ENCODE measurements around the gene RUNX1. TPM values are rescaled to one million over a fixed set of nuclear protein-coding genes. Genes with fewer than 3 reads are reported as not detected.

Gene RUNX1
- total and polyA plus RNA-seq, 7 experiments from 2014 or later: 27.9 to 154 (median 85.1) TPM

GRCh38 chr21:34989337-34990151 is 59.6 kb downstream of the RUNX1 start:
- no peaks in the 10 kb centered on the region for H3K9me3 Mint-ChIP-seq
- POLR2A ChIA-PET: interaction anchor here (0.6 to 2.5 kb wide), 10 partner anchors 10 to 102 kb away, joined by 3 to 9 read pairs (median 3); no protein-coding TSS in a partner anchor
- H3K4me1 Mint-ChIP-seq: peaks cover 1 to 73% (median 65%) of the 10 kb centered on the region in 7 donors
- no peaks in the 10 kb centered on the region for H3K9me3 ChIP-seq (ENCODE audit: control insufficient read depth in 2 of 3, low read length in 3 of 3)
- H3K27ac ChIP-seq (ENCODE audit: low read depth, low read length): peak overlapping the region; percentile 22
- peaks cover 0 to 5% (median 0%) of the 10 kb centered on the region in 3 experiments for H3K36me3 ChIP-seq (ENCODE audit: control insufficient read depth in 2 of 3, insufficient read depth in 3 of 3, low read length in 3 of 3)
- H3K4me1 ChIP-seq (ENCODE audit: control insufficient read depth in 2 of 2, insufficient read depth in 2 of 2, low read length in 2 of 2): peaks cover 61 to 69% of the 10 kb centered on the region in 2 donors
- H3K27me3 Mint-ChIP-seq: peaks cover 0 to 5% (median 0%) of the 10 kb centered on the region in 5 donors
- CTCF ChIA-PET: interaction anchor here (0.5 to 1.0 kb wide), 2 partner anchors 52 to 101 kb away, joined by 3 to 4 read pairs; no protein-coding TSS in a partner anchor
- H3K4me3 Mint-ChIP-seq: peak overlapping the region in 9 of 10 donors; percentile 26 to 91 (median 60)
- intact Hi-C loops (cut with micrococcal nuclease): loop anchor here (2.0 to 10.0 kb wide), 3 partner anchors 15 to 235 kb away; no protein-coding TSS in a partner anchor
- peak overlapping the region; percentile 59 to 98 (median 94) for H3K27ac Mint-ChIP-seq
- no peak overlapping the region for H3K4me3 ChIP-seq (ENCODE audit: low read length)
- DNase-seq (peak in 1 of 9 donors; percentile 64), ATAC-seq (no peak)
- H3K36me3 Mint-ChIP-seq: peaks cover 0 to 22% (median 7%) of the 10 kb centered on the region in 5 donors
- no peaks in the 10 kb centered on the region for H3K27me3 ChIP-seq (ENCODE audit: control insufficient read depth in 2 of 2, insufficient read depth in 2 of 2, low read length in 2 of 2)

GRCh38 chr21:34988625-34989024 is 60.5 kb downstream of the RUNX1 start:
- no peaks in the 10 kb centered on the region for H3K9me3 ChIP-seq (ENCODE audit: control insufficient read depth in 2 of 3, low read length in 3 of 3)
- peaks cover 66 to 78% of the 10 kb centered on the region in 2 donors for H3K4me1 ChIP-seq (ENCODE audit: control insufficient read depth in 2 of 2, insufficient read depth in 2 of 2, low read length in 2 of 2)
- peaks cover 0 to 29% (median 10%) of the 10 kb centered on the region in 5 donors for H3K36me3 Mint-ChIP-seq
- H3K4me3 Mint-ChIP-seq: peak overlapping the region; percentile 4 to 91 (median 62)
- intact Hi-C loops (cut with micrococcal nuclease): loop anchor here in 1 of 2 donors (10.0 kb wide), 2 partner anchors 184 to 236 kb away; no protein-coding TSS in a partner anchor
- ATAC-seq: no peak
- DNase-seq: no peak
- peak overlapping the region; percentile 48 for H3K27ac ChIP-seq (ENCODE audit: low read depth, low read length)
- ChIA-PET POLR2A (interaction anchor here (0.6 to 2.5 kb wide), 7 partner anchors 15 to 101 kb away, joined by 3 to 9 read pairs (median 4); no protein-coding TSS in a partner anchor), CTCF (interaction anchor here (0.5 to 1.0 kb wide), 2 partner anchors 51 to 101 kb away, joined by 3 to 4 read pairs; no protein-coding TSS in a partner anchor)
- peaks cover 0 to 5% (median 0%) of the 10 kb centered on the region in 5 donors for H3K27me3 Mint-ChIP-seq
- H3K27ac Mint-ChIP-seq: peak overlapping the region in 8 of 9 donors; percentile 59 to 98 (median 94)
- peaks cover 0 to 5% (median 0%) of the 10 kb centered on the region in 3 experiments for H3K36me3 ChIP-seq (ENCODE audit: control insufficient read depth in 2 of 3, insufficient read depth in 3 of 3, low read length in 3 of 3)
- H3K4me1 Mint-ChIP-seq: peaks cover 0 to 81% (median 74%) of the 10 kb centered on the region in 7 donors
- no peak overlapping the region for H3K4me3 ChIP-seq (ENCODE audit: low read length)
- H3K27me3 ChIP-seq (ENCODE audit: control insufficient read depth in 2 of 2, insufficient read depth in 2 of 2, low read length in 2 of 2): no peaks in the 10 kb centered on the region
- no peaks in the 10 kb centered on the region for H3K9me3 Mint-ChIP-seq

GRCh38 chr21:34988139-34988538 is 61.0 kb downstream of the RUNX1 start:
- DNase-seq: no peak
- Mint-ChIP-seq H3K36me3 (peaks cover 0 to 31% (median 10%) of the 10 kb centered on the region in 5 donors), H3K27me3 (peaks cover 0 to 5% (median 0%) of the 10 kb centered on the region in 5 donors), H3K27ac (peak overlapping the region; percentile 82 to 98 (median 94)), H3K9me3 (no peaks in the 10 kb centered on the region), H3K4me1 (peaks cover 0 to 85% (median 79%) of the 10 kb centered on the region in 7 donors), H3K4me3 (peak overlapping the region; percentile 70 to 91 (median 81))
- intact Hi-C loops (cut with micrococcal nuclease): loop anchor here in 1 of 2 donors (10.0 kb wide), 2 partner anchors 183 to 237 kb away; no protein-coding TSS in a partner anchor
- peaks cover 0 to 5% (median 0%) of the 10 kb centered on the region in 3 experiments for H3K36me3 ChIP-seq (ENCODE audit: control insufficient read depth in 2 of 3, insufficient read depth in 3 of 3, low read length in 3 of 3)
- H3K27me3 ChIP-seq (ENCODE audit: control insufficient read depth in 2 of 2, insufficient read depth in 2 of 2, low read length in 2 of 2): no peaks in the 10 kb centered on the region
- H3K9me3 ChIP-seq (ENCODE audit: control insufficient read depth in 2 of 3, low read length in 3 of 3): no peaks in the 10 kb centered on the region
- H3K27ac ChIP-seq (ENCODE audit: low read depth, low read length): peak overlapping the region; percentile 61
- H3K4me3 ChIP-seq (ENCODE audit: low read length): no peak overlapping the region
- ChIA-PET POLR2A (interaction anchor here (0.7 to 2.5 kb wide), 10 partner anchors 11 to 101 kb away, joined by 3 to 11 read pairs (median 4); no protein-coding TSS in a partner anchor), CTCF (interaction anchor here (0.7 kb wide), 1 partner anchor 19 kb away, joined by 4 read pairs; no protein-coding TSS in a partner anchor)
- ATAC-seq: no peak
- peaks cover 69 to 79% of the 10 kb centered on the region in 2 donors for H3K4me1 ChIP-seq (ENCODE audit: control insufficient read depth in 2 of 2, insufficient read depth in 2 of 2, low read length in 2 of 2)

GRCh38 chr21:34987501-34988072 is 61.5 kb downstream of the RUNX1 start:
- H3K9me3 Mint-ChIP-seq: no peaks in the 10 kb centered on the region
- no peaks in the 10 kb centered on the region for H3K27me3 ChIP-seq (ENCODE audit: control insufficient read depth in 2 of 2, insufficient read depth in 2 of 2, low read length in 2 of 2)
- H3K4me1 Mint-ChIP-seq: peaks cover 0 to 91% (median 83%) of the 10 kb centered on the region in 7 donors
- peak in 4 of 9 donors; percentile 24 to 30 (median 28) for DNase-seq
- peaks cover 0 to 5% (median 0%) of the 10 kb centered on the region in 5 donors for H3K27me3 Mint-ChIP-seq
- H3K4me1 ChIP-seq (ENCODE audit: control insufficient read depth in 2 of 2, insufficient read depth in 2 of 2, low read length in 2 of 2): peaks cover 75 to 85% of the 10 kb centered on the region in 2 donors
- peaks cover 0 to 5% (median 0%) of the 10 kb centered on the region in 3 experiments for H3K36me3 ChIP-seq (ENCODE audit: control insufficient read depth in 2 of 3, insufficient read depth in 3 of 3, low read length in 3 of 3)
- ChIA-PET POLR2A (interaction anchor here (0.7 to 2.5 kb wide), 11 partner anchors 12 to 100 kb away, joined by 3 to 11 read pairs (median 4); no protein-coding TSS in a partner anchor), CTCF (interaction anchor here (0.7 to 1.5 kb wide), 2 partner anchors 19 to 53 kb away, joined by 4 read pairs; no protein-coding TSS in a partner anchor)
- H3K36me3 Mint-ChIP-seq: peaks cover 0 to 33% (median 10%) of the 10 kb centered on the region in 5 donors
- H3K27ac ChIP-seq (ENCODE audit: low read depth, low read length): peak overlapping the region; percentile 61
- peak overlapping the region; percentile 82 to 98 (median 94) for H3K27ac Mint-ChIP-seq
- ATAC-seq: peak; percentile 38
- intact Hi-C loops (cut with micrococcal nuclease): loop anchor here (1.0 to 10.0 kb wide), 11 partner anchors 10 to 237 kb away; partner anchors contain the start of gene RUNX1 (in 1 of the 2)
- H3K4me3 Mint-ChIP-seq: peak overlapping the region; percentile 70 to 91 (median 81)
- peak overlapping the region; percentile 26 for H3K4me3 ChIP-seq (ENCODE audit: low read length)
- H3K9me3 ChIP-seq (ENCODE audit: control insufficient read depth in 2 of 3, low read length in 3 of 3): no peaks in the 10 kb centered on the region

- peaks cover 3 to 37% (median 14%) of the 10 kb centered on the region in 5 donors for H3K36me3 Mint-ChIP-seq
- no peaks in the 10 kb centered on the region for H3K9me3 ChIP-seq (ENCODE audit: control insufficient read depth in 2 of 3, low read length in 3 of 3)
- peaks cover 0 to 5% (median 0%) of the 10 kb centered on the region in 5 donors for H3K27me3 Mint-ChIP-seq
- ChIA-PET CTCF (interaction anchor here (1.5 kb wide), 1 partner anchor 53 kb away, joined by 4 read pairs; no protein-coding TSS in a partner anchor), POLR2A (interaction anchor here (0.9 to 2.5 kb wide), 10 partner anchors 13 to 99 kb away, joined by 3 to 11 read pairs (median 4); no protein-coding TSS in a partner anchor)
- peak in 8 of 9 donors; percentile 52 to 74 (median 67) for DNase-seq
- H3K4me1 Mint-ChIP-seq: peaks cover 6 to 97% (median 87%) of the 10 kb centered on the region in 7 donors
- peak; percentile 83 for ATAC-seq
- H3K27ac Mint-ChIP-seq: peak overlapping the region; percentile 82 to 98 (median 94)
- H3K9me3 Mint-ChIP-seq: no peaks in the 10 kb centered on the region
- no peaks in the 10 kb centered on the region for H3K27me3 ChIP-seq (ENCODE audit: control insufficient read depth in 2 of 2, insufficient read depth in 2 of 2, low read length in 2 of 2)
- H3K36me3 ChIP-seq (ENCODE audit: control insufficient read depth in 2 of 3, insufficient read depth in 3 of 3, low read length in 3 of 3): peaks cover 0 to 1% (median 0%) of the 10 kb centered on the region in 3 experiments
- intact Hi-C loops (cut with micrococcal nuclease): loop anchor here (1.0 to 10.0 kb wide), 11 partner anchors 10 to 238 kb away; partner anchors contain the start of gene RUNX1 (in 1 of the 2)
- H3K27ac ChIP-seq (ENCODE audit: low read depth, low read length): peak overlapping the region; percentile 61
- H3K4me3 ChIP-seq (ENCODE audit: low read length): peak overlapping the region; percentile 26
- H3K4me3 Mint-ChIP-seq: peak overlapping the region; percentile 70 to 91 (median 81)
- peaks cover 82 to 86% of the 10 kb centered on the region in 2 donors for H3K4me1 ChIP-seq (ENCODE audit: control insufficient read depth in 2 of 2, insufficient read depth in 2 of 2, low read length in 2 of 2)
Observed at GRCh38 chr21:34986561-34987500, 62.3 kb downstream of the RUNX1 start.

Measured in naive thymus-derived CD4-positive, alpha-beta T cell (primary cell).